GM13977 (cell line): Measurements from ENCODE around the gene ECEL1.
"Not testable (repeated sequence)": the region's sequence is repeated elsewhere in the genome, so short reads cannot be mapped to it uniquely, and the experiment has no call there.

ENCODE experiments used
- DNase-seq: peaks from one replicate; pipeline ENCODE4 v3.0.0; 2012; ENCODE audit warnings: low spot score
- in situ Hi-C: fragments of 300-500 bp; cut with MboI; formaldehyde crosslinking; loops from one replicate; pipeline ENCODE4 v1.12.0; 2022; ENCODE audit warnings: low sequenced_read_pairs, low pct_unique_long_range_greater_than_20kb, mixed read lengths, inconsistent platforms; ENCODE audit not compliant: unreplicated experiment
- TF ChIP-seq, protein P1 (sequence below): IDR thresholded peaks from 2 replicates; pipeline ENCODE4 v1.5.1; 2012; ENCODE audit warnings: mild to moderate bottlenecking, control low read depth; ENCODE audit not compliant: insufficient read depth; ENCODE audit errors: extremely low read depth, missing control alignments

Gene ECEL1

DNA sequence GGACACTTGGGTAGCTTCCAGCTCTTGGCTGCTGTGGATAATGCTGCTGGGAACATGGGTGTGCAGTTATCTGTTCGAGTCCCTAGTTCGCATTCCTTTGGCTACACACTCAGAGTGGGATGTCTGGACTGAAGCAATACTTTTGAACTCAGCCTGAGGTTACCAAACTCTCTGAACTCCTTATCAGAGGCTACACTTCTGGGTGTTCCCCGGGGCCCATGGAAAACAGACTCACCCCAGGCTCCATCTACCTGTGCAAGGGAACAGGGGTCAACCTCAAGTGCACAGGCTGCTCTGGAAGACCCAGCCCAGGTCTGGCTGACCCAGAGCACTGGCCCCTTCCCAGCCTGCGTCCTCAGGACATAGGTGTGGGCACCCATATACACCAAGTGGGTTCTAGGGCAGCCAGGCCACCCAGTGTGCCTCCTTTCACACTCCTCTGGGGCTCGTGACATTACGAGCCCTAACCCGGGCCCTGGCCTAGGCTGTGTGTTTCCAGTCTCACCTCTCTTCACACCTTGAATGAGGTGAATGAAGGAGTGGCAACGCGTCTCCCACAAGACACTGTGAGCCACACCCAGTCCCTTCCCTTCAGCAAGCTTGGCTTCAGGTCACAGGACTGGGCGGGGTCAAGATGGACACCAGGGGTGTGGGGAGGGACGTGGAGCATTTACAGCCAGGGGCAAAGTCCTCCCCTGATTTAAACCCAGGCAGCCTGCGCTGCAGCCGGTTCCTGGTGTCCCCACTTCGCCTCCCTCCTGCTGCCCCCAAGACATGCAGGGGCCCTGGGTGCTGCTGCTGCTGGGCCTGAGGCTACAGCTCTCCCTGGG lies 32.0 kb downstream of the ECEL1 start, which contains the start of gene ALPI:
ALPI (plus strand) TSS at position 728 of the 830 bp plus-strand sequence; CDS start at position 775, 47 bp downstream.
- TF ChIP-seq, protein P1, sequence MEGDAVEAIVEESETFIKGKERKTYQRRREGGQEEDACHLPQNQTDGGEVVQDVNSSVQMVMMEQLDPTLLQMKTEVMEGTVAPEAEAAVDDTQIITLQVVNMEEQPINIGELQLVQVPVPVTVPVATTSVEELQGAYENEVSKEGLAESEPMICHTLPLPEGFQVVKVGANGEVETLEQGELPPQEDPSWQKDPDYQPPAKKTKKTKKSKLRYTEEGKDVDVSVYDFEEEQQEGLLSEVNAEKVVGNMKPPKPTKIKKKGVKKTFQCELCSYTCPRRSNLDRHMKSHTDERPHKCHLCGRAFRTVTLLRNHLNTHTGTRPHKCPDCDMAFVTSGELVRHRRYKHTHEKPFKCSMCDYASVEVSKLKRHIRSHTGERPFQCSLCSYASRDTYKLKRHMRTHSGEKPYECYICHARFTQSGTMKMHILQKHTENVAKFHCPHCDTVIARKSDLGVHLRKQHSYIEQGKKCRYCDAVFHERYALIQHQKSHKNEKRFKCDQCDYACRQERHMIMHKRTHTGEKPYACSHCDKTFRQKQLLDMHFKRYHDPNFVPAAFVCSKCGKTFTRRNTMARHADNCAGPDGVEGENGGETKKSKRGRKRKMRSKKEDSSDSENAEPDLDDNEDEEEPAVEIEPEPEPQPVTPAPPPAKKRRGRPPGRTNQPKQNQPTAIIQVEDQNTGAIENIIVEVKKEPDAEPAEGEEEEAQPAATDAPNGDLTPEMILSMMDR: no peak
- in situ Hi-C loops: no loop called here
- no peak for DNase-seq

DNA sequence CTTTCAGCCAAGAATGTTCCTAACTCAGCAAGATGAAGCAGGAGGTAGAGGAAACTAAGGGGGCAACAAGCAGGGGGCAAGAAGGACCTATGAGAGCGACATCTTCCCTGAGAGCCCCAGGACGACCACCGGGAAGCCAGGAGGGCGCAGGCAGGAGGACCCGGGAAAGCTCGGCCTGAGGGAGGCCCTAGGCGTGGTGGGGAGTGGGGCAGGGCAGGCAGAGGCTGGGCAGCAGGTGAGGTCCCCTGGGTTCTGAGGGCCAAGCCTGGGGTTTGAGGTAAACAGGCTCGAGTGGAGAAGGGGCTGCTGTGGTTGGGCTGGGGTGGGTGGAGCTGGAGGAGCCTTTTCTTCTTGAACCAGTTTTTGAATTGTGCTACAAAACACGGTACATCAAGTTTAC lies 33.0 kb downstream of the ECEL1 start:
- TF ChIP-seq, protein P1: no peak
- in situ Hi-C loops: no loop called here
- DNase-seq: no peak

DNA sequence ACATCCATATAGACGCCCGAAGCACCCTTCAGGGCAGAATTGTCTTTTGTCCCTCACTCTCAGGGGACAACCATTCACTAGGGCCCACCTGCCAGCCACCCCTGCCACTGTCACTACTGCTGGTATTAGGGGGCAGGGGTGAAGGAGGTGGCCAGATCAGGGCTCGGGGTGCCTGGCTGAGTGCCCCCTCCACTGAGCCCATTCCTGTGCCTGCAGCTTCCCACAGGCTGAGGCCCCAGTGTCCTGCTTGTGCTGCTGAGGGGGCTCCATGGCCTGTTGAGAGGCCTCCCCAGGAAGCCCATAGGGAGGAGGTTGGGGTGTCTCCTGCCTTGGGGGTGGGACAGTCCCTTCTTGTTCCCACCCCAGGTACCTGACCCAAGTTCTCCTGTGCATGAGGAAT lies 36.0 kb downstream of the ECEL1 start:
- DNase-seq, in situ Hi-C loops: not testable (repeated sequence)

DNA sequence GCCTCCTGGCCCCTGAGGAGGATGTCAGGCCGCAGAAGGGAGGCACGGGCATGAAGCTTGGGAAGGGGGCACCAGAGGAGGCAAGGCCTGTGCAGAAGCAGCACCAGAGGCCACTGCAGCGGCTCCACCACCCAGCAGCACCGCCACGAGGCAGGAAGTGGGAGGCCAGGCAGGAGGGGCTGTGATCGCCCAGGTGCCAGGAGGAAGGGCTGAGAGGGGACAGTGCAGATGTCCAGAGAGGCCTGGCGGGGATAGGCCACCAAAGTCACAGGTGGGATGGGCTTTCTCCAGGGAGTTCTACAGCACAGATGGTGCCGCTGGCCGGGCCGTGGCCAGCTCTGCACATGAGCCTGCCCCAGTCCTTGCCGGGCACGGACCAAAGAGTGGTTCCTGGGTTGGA lies 37.7 kb downstream of the ECEL1 start:
- DNase-seq: no peak
- in situ Hi-C loops: no loop called here
- TF ChIP-seq, protein P1: no peak

DNA sequence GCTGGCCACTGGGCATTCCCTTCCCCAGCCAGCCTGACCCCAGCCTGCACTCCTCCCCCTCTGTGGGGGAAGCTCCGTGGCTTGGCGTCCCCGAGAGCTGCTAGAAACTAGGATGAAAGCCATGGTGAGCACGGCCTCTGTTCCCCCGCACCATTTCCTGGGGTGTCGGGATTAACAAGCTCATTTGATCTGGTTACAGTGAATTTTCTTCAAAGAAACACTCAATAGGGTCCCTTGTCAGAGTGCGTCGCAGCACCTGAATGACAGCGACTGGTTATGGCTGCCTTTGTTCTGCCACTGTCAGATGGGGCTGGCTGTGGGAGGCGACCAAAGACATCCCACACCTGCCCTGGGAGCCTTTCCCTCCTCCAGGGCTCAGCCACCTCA lies 39.3 kb downstream of the ECEL1 start:
- in situ Hi-C loops: no loop called here
- TF ChIP-seq, protein P1: no peak
- DNase-seq: no peak

DNA sequence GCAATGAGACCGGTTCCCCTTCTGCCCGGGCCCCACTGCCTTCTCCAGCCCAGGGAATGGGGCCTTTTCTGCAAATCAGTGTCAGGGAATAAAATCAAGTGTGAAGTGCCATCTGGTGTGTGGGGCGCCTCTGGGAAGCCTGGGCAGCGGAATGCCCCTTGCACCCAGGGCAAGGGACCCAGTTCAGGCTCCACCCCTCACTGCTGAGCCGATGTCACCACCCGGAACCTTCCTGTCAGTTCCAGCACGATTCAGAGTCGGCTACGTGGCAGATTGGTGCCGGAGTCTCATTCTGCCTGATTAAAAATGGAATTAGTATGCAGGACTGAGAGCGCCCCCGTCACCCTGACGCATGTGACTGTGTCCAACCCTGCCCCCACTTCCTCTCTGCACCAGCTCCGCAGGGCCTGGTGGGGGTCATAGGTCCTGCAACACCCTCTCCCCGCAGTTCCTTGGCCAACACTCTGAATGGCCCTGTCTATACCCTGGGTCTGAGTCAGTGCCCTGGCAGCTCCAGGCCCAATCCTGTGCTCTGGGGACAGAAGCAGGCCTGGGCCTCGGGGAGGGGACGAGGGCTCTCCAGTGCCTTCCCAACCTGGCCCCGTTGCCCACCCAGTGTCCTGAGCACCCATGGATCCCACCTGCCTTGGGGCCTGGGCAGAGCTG lies 39.9 kb downstream of the ECEL1 start:
- TF ChIP-seq, protein P1: no peak
- DNase-seq: no peak
- in situ Hi-C loops: no loop called here

DNA sequence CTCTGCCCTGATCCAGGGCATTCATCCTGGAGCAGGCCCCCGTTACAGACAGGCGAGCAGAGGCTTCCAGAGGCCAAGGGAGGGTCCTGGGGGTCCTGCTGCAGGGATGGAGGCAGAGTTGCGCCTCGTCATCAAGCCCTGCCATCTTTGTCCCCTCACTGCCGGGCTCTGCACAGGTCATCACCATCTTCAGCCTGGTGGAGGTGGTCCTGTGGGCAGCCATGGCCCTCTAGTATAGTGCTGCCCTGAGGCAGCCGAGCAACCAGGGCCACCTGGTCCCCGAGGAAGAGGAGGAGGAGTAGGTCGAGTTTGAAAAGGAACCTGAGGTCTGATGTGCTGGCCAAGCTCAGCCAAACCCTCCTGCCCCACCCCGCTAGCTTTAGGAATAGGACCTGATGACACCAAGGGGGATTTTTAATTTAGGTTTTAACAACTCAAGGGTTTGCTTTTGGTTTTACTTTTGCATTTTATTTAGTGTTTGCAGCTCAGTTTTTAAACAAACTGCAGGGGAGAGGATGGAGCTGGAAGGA lies 40.5 kb downstream of the ECEL1 start:
- no peak for DNase-seq
- in situ Hi-C loops: no loop called here
- TF ChIP-seq, protein P1: no peak

DNA sequence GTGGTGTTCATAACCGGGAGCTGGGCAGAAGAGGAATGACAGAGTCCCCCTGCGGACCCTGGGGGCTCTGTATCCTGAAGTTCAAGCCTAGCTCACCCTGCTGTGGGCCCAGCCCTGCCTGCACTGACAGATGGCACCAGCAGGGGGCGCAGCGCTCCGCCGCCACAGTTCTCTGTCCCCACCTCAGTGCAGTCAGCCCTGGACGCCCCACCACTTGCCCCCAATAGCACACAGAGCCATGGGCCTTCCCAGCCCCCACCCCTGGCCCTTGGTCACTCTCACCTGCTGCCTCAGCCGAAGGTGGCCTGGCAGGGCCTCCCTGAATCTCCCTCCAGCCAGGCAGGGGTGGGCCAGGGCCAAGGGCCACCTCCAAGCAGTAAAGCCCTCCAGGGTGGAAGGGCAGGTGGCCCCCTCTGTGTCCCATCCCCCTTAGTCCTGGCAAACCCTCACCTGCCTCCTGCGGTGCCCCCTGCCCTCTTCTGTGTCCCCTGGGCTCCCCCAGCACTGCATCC lies 41.3 kb downstream of the ECEL1 start:
- in situ Hi-C loops, DNase-seq: not testable (repeated sequence)

DNA sequence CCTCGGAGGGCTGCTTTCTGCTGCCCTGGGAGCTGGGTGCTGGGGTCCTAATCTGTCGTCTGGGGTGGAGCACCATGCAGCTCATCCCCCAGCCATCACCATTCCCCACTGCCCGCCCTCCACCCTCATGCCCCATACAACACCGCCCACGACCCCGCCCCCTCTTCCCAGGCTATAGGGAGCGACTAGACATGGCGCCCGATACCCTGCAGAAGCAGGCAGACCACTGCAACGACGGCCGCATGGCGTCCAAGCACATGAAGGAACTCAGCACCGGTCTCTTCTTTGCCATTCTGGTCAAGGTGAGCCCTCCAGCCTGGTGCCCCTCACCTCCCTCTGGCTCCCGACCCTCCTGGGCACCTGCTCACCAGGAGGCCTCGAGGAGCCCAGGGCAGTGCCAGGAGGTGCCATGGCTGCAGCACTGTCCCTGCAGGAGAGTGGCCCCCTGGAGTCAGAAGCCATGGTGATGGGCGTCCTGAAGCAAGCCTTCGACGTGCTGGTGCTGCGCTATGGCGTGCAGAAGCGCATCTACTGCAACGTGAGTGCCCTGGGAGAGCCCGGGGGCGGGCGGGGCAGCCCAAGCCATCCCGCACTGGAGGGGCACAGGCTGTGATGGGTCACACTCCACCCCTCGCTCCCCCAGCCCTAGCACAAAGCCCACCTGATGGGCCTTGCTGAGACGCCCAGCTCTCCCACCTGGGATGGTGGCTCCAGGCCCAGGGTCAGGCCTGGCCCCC lies 42.3 kb downstream of the ECEL1 start:
- in situ Hi-C loops, DNase-seq: not testable (repeated sequence)
